HG02884 (cell line): ENCODE results near the gene SLC35F3.
A peak's percentile ranks its signal among the peaks of the same experiment; 100 is the strongest.
"Not testable (repeated sequence)": the region's sequence is repeated elsewhere in the genome, so short reads cannot be mapped to it uniquely, and the experiment has no call there.

Experiments used
- ATAC-seq: cut with Tn5 transposase; IDR thresholded peaks from one replicate; pipeline ENCODE4 v1.9.1; 2021; ENCODE audit warnings: mild to moderate bottlenecking, moderate library complexity; ENCODE audit not compliant: unreplicated experiment

SLC35F3 gene

GRCh38 chr1:233904633-233905415 lies at the start of gene SLC35F3:
SLC35F3 (plus strand) TSS chr1:233904676.
- no peak for ATAC-seq

DNA sequence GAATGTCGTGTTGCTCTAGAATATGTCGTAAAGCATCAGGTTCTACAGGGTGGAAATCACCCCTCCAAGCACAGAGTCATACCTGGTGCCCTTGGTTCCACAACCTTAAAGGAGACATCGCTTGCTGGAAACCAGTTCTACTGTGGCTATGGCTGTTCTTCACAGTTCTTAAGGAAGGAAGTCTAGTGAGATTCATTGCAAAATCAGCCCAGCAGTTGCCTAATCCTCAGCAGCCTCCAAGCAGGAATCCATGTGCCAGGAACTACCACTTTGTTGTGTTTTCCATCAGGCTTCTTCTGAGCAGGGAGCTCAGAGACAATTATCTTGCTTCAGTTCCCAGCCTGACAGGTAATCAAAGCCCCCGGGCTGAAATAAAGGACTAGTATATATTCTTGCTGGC lies 45.0 kb upstream of the SLC35F3 start:
- ATAC-seq, result no peak

GRCh38 chr1:233863901-233864545 lies 40.5 kb upstream of the SLC35F3 start:
- no peak for ATAC-seq

DNA sequence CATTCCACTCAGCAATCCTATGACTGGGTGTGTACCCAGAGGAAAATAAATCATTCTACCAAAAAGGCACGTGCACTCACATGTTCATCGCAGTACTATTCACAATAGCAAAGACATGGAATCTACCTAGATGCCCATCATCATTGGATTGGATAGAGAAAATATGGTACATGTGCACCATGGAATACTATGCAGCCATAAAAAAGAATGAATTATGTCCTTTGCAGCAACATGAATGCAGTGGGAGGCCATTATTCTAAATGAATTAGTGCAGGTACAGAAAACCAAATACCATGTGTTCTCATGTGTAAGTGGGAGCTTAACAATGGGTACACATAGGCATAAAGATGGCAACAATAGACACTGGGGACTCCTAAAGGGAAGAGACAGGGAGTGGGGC lies 39.9 kb upstream of the SLC35F3 start:
- no peak for ATAC-seq

DNA sequence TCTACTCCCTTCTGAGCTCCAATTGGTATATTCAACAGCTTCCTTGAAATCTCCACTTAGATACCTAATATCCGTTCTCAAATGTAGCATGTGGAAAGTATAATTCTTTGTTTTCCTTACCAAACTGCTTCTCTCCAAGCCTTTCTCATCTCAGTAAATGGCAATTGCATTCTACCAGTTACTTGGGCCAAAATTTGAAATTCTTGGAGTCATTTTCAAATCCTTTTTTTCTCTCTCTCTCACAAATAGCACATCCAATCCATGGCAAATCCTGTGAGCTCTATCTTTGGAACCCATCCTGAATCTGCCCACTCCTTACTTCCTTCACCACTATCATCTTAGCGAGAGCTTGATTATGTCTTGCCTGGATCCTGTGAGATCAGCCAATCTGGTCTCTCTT lies 39.3 kb upstream of the SLC35F3 start:
- ATAC-seq, result no peak

- ATAC-seq, result no peak
These were observed 38.6 kb upstream of the SLC35F3 start for GRCh38 chr1:233865902-233866301.

GRCh38 chr1:233867028-233867427 lies 37.4 kb upstream of the SLC35F3 start:
- no peak for ATAC-seq

GRCh38 chr1:233868461-233868860 lies 36.0 kb upstream of the SLC35F3 start:
- ATAC-seq, result no peak

DNA sequence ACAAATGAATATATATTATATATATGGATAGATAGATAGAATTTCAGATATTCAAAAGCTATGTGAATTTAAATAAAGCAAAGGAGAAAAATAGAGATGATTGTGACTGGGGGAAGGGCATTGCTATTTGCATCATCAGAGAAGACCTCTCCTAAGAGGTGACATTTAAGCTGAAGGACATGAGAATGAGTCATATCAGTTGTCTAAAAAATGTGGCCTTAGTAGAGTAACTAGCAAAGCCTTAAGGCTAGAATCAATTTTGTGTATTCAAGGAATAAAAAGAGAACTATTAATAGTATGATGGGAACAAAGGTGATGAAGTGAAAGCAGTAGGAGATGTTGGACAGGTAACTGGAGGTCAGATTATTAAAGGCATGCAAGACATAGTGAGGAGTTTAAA lies 34.8 kb upstream of the SLC35F3 start:
- no peak for ATAC-seq

- ATAC-seq, result no peak
These were observed 30.8 kb upstream of the SLC35F3 start for GRCh38 chr1:233873666-233874065.

GRCh38 chr1:233879841-233880240 lies 24.6 kb upstream of the SLC35F3 start:
- ATAC-seq, result no peak

DNA sequence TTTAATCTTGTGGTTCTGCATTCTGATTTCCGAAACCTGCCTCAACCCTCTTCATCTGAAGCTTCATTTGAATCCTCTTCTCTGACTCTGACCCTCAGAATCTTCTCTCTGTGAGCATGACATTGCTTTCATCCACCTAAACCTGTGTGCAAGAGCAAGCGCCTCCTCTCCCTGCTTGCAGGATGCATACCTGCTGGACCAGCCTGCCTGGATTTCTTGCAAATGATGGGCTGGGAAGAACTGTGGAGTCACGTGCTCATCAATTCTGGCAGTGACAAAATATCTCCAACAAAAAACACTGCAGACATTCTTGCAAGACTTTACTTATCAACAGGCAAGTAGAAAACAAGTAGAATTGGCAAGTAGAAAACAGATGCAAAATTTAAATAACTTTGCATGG lies 20.8 kb upstream of the SLC35F3 start:
- no peak for ATAC-seq

DNA sequence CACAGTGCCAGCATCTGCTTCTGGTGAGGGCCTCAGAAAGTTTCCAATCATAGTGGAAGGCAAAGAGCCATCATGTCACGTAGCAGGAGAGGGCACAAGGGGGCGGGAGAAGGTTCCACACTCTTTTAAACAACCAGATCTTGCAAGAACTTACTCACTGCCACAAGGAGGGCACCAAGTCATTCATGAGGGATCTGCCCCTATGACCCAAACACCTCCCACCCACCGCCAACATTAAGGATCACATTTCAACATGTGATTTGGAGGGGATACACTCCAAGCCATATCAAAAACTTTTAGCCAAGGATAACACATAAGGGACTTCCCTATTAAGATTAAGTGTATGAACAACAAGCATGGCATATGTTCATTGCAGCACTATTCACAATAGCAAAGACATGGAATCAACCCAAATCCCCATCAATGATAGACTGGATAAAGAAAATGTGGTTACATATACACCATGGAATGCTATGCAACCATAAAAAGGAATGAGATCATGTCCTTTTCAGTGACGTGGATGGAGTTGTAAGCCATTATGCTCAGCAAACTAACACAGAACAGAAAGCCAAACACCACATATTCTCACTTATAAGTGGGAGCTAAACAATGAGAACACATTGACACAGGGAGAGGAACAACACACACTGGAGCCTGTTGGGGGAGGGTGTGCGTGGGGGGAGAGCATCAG lies 19.9 kb upstream of the SLC35F3 start:
- ATAC-seq, result no peak

DNA sequence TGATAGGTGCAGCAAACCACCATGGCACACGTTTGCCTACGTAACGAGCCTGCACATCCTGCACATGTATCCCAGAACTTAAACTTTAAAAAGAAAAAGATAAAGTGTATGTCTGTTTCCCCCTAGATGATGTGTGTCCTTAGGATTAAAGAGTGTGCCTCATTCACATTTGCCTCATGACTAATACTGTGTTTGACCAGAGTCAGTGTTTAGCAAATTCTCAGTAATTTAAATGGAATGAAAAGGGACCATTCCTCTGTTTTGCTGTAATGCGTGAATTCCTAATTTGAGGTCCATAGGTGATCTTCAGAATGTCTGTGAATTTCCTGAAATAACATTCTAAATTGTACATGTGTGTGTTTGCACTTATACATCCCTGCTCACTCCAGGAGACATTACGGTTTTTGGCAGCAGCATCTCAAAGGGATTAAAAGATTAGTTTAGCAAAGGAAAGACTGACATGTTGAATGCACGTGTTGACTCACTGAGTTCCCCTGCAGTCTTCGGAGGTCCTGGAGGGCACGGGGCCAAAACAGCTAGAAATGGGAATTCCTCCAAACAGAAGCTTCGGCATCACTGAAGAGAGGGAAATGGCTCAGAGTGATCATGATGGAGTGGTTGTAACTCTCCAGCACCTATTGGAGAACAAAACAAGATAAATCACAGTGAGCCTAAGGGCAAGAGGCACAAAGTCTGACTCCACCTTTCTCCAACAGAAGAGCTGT lies 19.1 kb upstream of the SLC35F3 start:
- ATAC-seq, result no peak

DNA sequence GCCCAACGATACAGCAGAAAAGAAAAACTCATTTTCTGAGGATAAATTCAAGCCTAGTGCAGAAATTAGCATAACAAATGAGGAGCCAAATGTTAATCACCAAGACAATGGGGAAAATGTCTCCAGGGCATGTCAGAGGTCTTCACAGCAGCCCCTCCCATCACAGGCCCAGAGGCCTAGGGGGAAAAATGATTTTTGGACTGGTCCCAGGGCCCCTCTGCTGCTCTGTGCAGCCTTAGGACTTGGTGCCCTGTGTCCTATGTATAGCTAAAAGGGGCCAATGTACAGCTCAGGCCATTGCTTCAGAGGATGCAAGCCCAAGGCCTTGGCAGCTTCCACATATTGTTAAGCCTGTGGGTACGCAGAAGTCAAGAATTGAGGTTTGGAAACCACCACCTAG lies 13.3 kb upstream of the SLC35F3 start:
- ATAC-seq, result not testable (repeated sequence)

DNA sequence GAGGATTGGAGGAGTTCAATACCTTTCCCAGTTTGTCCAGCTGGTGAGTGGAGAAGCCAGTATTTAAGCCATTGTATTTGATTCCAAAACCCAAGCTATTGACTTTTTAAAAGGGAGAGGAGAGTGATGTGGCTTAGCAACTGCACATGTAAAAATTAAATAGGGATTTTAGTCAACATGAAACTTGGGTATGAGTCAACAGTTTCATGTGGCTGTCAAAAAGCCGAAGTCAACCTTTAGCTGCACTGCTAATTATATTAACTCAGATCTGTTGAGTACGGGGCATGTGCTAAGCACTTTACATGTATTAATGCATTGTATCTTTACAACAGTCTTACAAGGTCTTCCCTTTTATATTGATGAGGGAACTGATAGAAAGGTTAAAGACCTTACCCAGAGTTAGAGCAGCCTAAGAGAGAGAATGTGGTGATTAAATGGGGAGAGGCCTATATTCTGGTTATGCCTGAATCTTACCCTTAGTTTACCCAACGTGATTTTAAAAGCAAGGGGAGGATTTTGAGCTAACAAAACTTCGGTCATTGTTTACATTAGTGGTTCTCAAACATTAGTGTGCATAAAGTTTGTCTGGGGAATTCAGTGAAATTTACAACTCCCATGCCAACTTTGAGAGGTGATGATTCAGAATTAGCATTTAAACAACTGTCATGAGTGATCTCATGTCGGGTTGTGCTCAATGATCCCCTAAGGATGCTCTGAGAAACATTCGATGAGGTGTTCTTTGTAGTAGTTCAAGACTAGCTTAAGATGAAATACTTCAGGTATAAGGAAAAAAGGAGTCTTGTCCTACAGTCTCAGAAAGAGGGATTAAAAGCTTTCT lies 6.9 kb upstream of the SLC35F3 start:
- ATAC-seq, result peak; percentile 98

GRCh38 chr1:233901495-233901894 lies 3.0 kb upstream of the SLC35F3 start:
- ATAC-seq, result no peak

DNA sequence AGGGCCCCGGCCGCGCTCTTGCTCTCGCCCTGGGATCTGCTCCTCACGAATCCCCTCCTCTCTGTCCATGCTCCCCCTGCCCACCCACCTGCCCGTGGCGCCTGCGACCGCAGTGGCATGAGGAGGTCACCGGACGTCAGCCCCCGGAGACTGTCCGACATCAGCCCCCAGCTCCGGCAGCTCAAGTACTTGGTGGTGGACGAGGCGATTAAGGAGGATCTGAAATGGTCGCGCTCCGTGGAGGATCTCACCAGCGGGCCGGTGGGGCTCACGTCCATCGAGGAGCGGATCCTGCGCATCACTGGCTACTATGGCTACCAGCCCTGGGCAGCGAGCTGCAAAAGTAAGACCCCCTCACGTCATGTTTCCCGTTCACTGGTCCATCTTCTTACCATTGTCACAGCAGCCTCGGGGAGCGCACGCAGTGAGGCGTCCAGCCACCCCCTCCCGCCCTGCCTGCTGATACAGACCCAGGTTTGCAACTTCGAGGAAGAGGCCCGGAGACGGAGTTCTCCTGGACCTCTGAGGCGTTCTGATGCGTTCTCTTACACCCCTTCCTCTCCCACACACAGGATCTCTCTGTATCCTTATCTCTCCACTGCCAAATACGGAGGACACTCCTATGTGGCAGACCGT lies 1.1 kb downstream of the SLC35F3 start:
- ATAC-seq, result no peak

GRCh38 chr1:233907151-233907550 lies 2.7 kb downstream of the SLC35F3 start:
- no peak for ATAC-seq

DNA sequence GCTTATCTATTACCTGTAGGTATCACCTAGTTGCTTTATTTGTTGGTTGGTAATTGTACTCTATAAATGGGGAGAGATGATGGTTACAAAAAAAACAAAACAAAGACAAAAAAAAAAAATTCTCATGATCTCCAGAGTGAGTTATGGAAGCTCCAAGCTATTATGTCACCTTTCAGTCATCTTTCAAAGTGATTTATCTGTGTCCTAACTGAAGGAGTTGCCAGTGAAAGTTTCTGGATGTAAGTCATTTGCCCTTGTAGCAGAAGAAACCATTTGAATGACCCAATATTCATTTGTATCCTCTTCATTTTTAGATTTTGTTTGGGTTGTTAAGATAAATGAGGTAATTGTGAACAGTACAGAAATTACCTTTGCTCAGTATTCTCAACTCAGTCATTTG lies 3.6 kb downstream of the SLC35F3 start:
- ATAC-seq, result no peak
